MCF 10A (cell line): ENCODE measurements around the gene IL26. TPM values are rescaled to one million over a fixed set of nuclear protein-coding genes. Genes with fewer than 3 reads are reported as not detected.

Source experiments
- BruUV-seq: library from RNA; stranded (reverse); fragments of 400-500 nt; replicated peaks from 2 replicates; lab custom pipeline; 2021; lab: Mats Ljungman, UMichigan
- CTCF ChIA-PET: fragments of 300-600 bp; sonication (Branson Sonifier 250); formaldehyde crosslinking; extraction: SDS; loops from one replicate; lab custom pipeline; 2021; ENCODE audit warnings: antibody characterized with exemption, inconsistent platforms; lab: Yijun Ruan, JAX
- POLR2A ChIA-PET: fragments of 300-600, 350-650 bp; sonication (Branson Sonifier 250); formaldehyde crosslinking; extraction: SDS; loops from one replicate; lab custom pipeline; 2020; ENCODE audit warnings: antibody characterized with exemption, inconsistent platforms; lab: Yijun Ruan, JAX
- DNase-seq: peaks from one replicate; pipeline ENCODE4 v3.0.0-alpha.2; 2018; ENCODE audit not compliant: unreplicated experiment
- H3K27ac Mint-ChIP-seq: one replicate; pipeline ENCODE4 v1.8.0; 2022; ENCODE audit warnings: mild to moderate bottlenecking, low read depth, mixed read lengths; ENCODE audit not compliant: unreplicated experiment
- H3K27me3 Mint-ChIP-seq: one replicate; pipeline ENCODE4 v1.8.0; 2022; ENCODE audit warnings: mixed read lengths; ENCODE audit not compliant: insufficient read depth, unreplicated experiment
- H3K36me3 Mint-ChIP-seq: one replicate; pipeline ENCODE4 v1.8.0; 2022; ENCODE audit warnings: mild to moderate bottlenecking, moderate library complexity, mixed read lengths; ENCODE audit not compliant: insufficient read depth, unreplicated experiment
- H3K4me1 Mint-ChIP-seq: one replicate; pipeline ENCODE4 v1.8.0; 2022; ENCODE audit warnings: mixed read lengths; ENCODE audit not compliant: insufficient read depth, unreplicated experiment
- H3K4me3 Mint-ChIP-seq: one replicate; pipeline ENCODE4 v1.8.0; 2022; ENCODE audit warnings: mild to moderate bottlenecking, moderate library complexity, mixed read lengths; ENCODE audit not compliant: unreplicated experiment
- H3K9me3 Mint-ChIP-seq: one replicate; pipeline ENCODE4 v1.8.0; 2022; ENCODE audit warnings: mixed read lengths; ENCODE audit not compliant: unreplicated experiment
- intact Hi-C: fragments of 100-400 bp; cut with micrococcal nuclease; formaldehyde crosslinking; loops from 2 replicates; pipeline ENCODE4 v1.14.1; 2022
- total RNA-seq: library from RNA; stranded (reverse); gene quantifications from 2 replicates; pipeline ENCODE4 v1.2.3, GENCODE V29; 2022
- TF ChIP-seq, protein P1 (sequence below): fragments of 200-600 bp; IDR thresholded peaks from one replicate; pipeline ENCODE4 v1.8.0; 2022; ENCODE audit warnings: antibody characterized with exemption, mild to moderate bottlenecking; ENCODE audit not compliant: unreplicated experiment

Gene IL26
- total RNA-seq, 1 experiment from 2014 or later = not detected

DNA sequence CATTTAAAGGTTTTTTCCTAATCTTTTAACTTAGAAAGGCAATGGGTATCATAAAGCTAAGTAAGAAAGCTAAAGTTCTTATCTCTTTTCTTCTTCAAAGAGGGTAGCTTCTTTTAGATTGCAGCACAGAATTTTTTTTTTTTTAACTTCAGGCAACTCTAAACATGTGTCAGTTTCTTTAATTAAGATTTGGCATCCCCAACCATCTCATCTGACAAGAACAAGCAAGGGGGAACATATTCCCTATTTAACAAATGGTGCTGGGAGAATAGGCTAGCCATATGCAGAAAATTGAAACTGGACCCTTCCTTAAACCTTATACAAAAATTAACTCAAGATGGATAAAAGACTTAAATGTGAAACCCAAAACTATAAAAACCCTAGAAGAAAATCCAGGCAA lies 51.8 kb downstream of the IL26 start:
- ChIA-PET CTCF (interaction anchor here (0.7 kb wide), 1 partner anchor 333 kb away, joined by 5 read pairs; no protein-coding TSS in a partner anchor), POLR2A (no interaction called here)
- no peaks in the 10 kb centered on the region for H3K4me1 Mint-ChIP-seq
- DNase-seq = no peak
- H3K27me3 Mint-ChIP-seq = no peaks in the 10 kb centered on the region
- no peak overlapping the region for H3K27ac Mint-ChIP-seq
- no TSS peak for BruUV-seq
- intact Hi-C loops = no loop called here
- H3K9me3 Mint-ChIP-seq = no peaks in the 10 kb centered on the region
- no peaks in the 10 kb centered on the region for H3K36me3 Mint-ChIP-seq
- no peak overlapping the region for H3K4me3 Mint-ChIP-seq
- TF ChIP-seq, protein P1, sequence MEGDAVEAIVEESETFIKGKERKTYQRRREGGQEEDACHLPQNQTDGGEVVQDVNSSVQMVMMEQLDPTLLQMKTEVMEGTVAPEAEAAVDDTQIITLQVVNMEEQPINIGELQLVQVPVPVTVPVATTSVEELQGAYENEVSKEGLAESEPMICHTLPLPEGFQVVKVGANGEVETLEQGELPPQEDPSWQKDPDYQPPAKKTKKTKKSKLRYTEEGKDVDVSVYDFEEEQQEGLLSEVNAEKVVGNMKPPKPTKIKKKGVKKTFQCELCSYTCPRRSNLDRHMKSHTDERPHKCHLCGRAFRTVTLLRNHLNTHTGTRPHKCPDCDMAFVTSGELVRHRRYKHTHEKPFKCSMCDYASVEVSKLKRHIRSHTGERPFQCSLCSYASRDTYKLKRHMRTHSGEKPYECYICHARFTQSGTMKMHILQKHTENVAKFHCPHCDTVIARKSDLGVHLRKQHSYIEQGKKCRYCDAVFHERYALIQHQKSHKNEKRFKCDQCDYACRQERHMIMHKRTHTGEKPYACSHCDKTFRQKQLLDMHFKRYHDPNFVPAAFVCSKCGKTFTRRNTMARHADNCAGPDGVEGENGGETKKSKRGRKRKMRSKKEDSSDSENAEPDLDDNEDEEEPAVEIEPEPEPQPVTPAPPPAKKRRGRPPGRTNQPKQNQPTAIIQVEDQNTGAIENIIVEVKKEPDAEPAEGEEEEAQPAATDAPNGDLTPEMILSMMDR = no peak

GRCh38 chr12:68170726-68171125 lies 54.9 kb downstream of the IL26 start:
- intact Hi-C loops = no loop called here
- H3K36me3 Mint-ChIP-seq = no peaks in the 10 kb centered on the region
- H3K4me1 Mint-ChIP-seq = no peaks in the 10 kb centered on the region
- H3K27ac Mint-ChIP-seq = no peak overlapping the region
- no peaks in the 10 kb centered on the region for H3K9me3 Mint-ChIP-seq
- no peaks in the 10 kb centered on the region for H3K27me3 Mint-ChIP-seq
- TF ChIP-seq, protein P1 = no peak
- no peak for DNase-seq
- BruUV-seq = no TSS peak
- ChIA-PET POLR2A (no interaction called here), CTCF (interaction anchor here (0.7 kb wide), 1 partner anchor 110 kb away, joined by 4 read pairs; no protein-coding TSS in a partner anchor)
- H3K4me3 Mint-ChIP-seq = no peak overlapping the region

DNA sequence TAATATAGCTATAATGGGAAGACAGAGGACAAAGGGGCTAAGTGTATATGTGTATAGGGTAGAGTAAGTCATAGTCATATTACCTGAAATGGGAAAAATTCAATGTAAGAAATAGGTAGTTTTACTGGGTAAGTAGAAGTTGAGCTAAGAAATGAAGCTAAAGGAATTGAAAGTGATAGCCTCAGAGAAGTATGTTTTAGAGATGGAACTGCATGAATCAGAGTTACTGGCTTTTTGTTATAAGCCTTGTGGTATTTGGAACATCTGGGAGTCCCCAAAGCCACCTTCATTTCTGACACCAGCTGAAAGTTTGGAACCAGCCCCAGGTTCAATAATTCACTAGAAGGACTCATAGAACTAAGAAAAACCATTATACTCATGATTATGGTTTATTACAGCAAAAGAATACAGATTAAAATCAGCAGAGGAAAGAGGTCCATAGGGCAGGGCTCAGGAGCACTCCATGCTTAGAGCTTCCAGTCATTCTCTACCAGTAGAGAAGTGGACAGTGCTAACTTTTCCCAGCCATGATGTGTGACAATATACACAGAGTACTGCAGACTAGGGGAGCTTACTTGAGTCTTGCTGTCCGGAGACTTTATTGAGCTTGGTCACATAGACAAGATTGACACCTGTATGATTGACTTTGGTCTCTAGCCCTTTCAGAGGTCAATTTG lies 56.3 kb downstream of the IL26 start:
- CTCF ChIA-PET = interaction anchor here (0.5 to 1.5 kb wide), 4 partner anchors 11 to 129 kb away, joined by 3 to 4 read pairs (median 4); no protein-coding TSS in a partner anchor
- no peak for DNase-seq
- Mint-ChIP-seq H3K4me1 (no peaks in the 10 kb centered on the region), H3K36me3 (no peaks in the 10 kb centered on the region), H3K4me3 (no peak overlapping the region), H3K9me3 (no peaks in the 10 kb centered on the region), H3K27ac (no peak overlapping the region), H3K27me3 (no peaks in the 10 kb centered on the region)
- BruUV-seq = no TSS peak
- intact Hi-C loops = no loop called here
- TF ChIP-seq, protein P1 = no peak
- POLR2A ChIA-PET = no interaction called here

GRCh38 chr12:68166317-68166831 lies 59.2 kb downstream of the IL26 start:
- DNase-seq = no peak
- H3K27ac Mint-ChIP-seq = no peak overlapping the region
- POLR2A ChIA-PET = no interaction called here
- no peaks in the 10 kb centered on the region for H3K36me3 Mint-ChIP-seq
- intact Hi-C loops = no loop called here
- peaks cover 7% of the 10 kb centered on the region for H3K4me1 Mint-ChIP-seq
- H3K27me3 Mint-ChIP-seq = no peaks in the 10 kb centered on the region
- TF ChIP-seq, protein P1 = no peak
- no peaks in the 10 kb centered on the region for H3K9me3 Mint-ChIP-seq
- H3K4me3 Mint-ChIP-seq = no peak overlapping the region
- CTCF ChIA-PET = interaction anchor here (0.7 to 1.8 kb wide), 3 partner anchors 8 to 126 kb away, joined by 3 to 5 read pairs (median 5); no protein-coding TSS in a partner anchor
- BruUV-seq = no TSS peak
